Ascending aorta (tissue), 2 donors: ENCODE data around the gene CD72. TPM values are rescaled to one million over a fixed set of nuclear protein-coding genes. Genes with fewer than 3 reads are reported as not detected.

ENCODE experiments used
- DNase-seq, 2 donors: peaks; one replicate each; pipeline ENCODE4 v3.0.0-alpha.2; 2019; ENCODE audit warnings: low spot score in 2 of 2
- H3K27ac ChIP-seq, 2 donors: fragments of 200-600 bp; sonication (generic); one replicate each; pipeline ENCODE4 v1.5.1; 2016 to 2017; ENCODE audit warnings: mild to moderate bottlenecking in 1 of 2
- H3K27me3 ChIP-seq: fragments of 200-600 bp; sonication (generic); one replicate; pipeline ENCODE4 v1.5.1; 2017
- H3K36me3 ChIP-seq, 2 donors: fragments of 200-600 bp; sonication (generic); one replicate each; pipeline ENCODE4 v1.5.1; 2016
- H3K4me1 ChIP-seq, 2 donors: fragments of 200-600 bp; sonication (generic); one replicate each; pipeline ENCODE4 v1.5.1; 2016 to 2017; ENCODE audit warnings: mild to moderate bottlenecking in 1 of 2
- H3K4me3 ChIP-seq, 2 donors: fragments of 200-600 bp; sonication (generic); one replicate each; pipeline ENCODE4 v1.5.1; 2016 to 2017; ENCODE audit warnings: mild to moderate bottlenecking in 1 of 2
- H3K9me3 ChIP-seq, 2 donors: fragments of 200-600 bp; sonication (generic); one replicate each; pipeline ENCODE4 v1.5.1; 2016
- CTCF ChIP-seq, 3 experiments: fragments of 200-600 bp in 2 of 3; fragments of 450-650 bp in 1 of 3; sonication (generic) in 2 of 3; IDR thresholded peaks; one replicate each; pipeline ENCODE4 v1.5.1; 2016 to 2019; ENCODE audit warnings: antibody characterized with exemption in 3 of 3, mild to moderate bottlenecking in 1 of 3, moderate library complexity in 1 of 3
- intact Hi-C: fragments of 100-400 bp; cut with DNase I; formaldehyde crosslinking; loops from one replicate; pipeline ENCODE4 v1.15.1; 2023
- total RNA-seq: library from RNA; depleted of rRNA; stranded (reverse); fragments of >200 nt; gene quantifications from one replicate; pipeline ENCODE4 v1.1.0, GENCODE V29; 2016

The CD72 gene
- total RNA-seq, 1 donor from 2014 or later, result not detected

- intact Hi-C loops, result loop anchor here (2.0 to 10.0 kb wide), 5 partner anchors 44 to 568 kb away; partner anchors contain the start of genes ATOSB and UNC13B
- Histone ChIP-seq H3K27ac (peak overlapping the region; percentile 83 to 94), H3K36me3 (peaks cover 33 to 45% of the 10 kb centered on the region in 2 donors), H3K27me3 (no peaks in the 10 kb centered on the region), H3K4me1 (peaks cover 23 to 52% of the 10 kb centered on the region in 2 donors), H3K9me3 (no peaks in the 10 kb centered on the region), H3K4me3 (peak overlapping the region; percentile 17 to 19)
- no peak for DNase-seq
- TF ChIP-seq CTCF (IDR thresholded peaks at IDR 0.05), result no peak
Measured at GRCh38 chr9:35562895-35563780, 55.1 kb downstream of the CD72 start.

- no peak for TF ChIP-seq CTCF (IDR thresholded peaks at IDR 0.05)
- Histone ChIP-seq H3K27me3 (no peaks in the 10 kb centered on the region), H3K4me3 (no peak overlapping the region), H3K36me3 (peaks cover 48 to 59% of the 10 kb centered on the region in 2 donors), H3K4me1 (peaks cover 23 to 52% of the 10 kb centered on the region in 2 donors), H3K27ac (peak overlapping the region; percentile 83 to 94), H3K9me3 (no peaks in the 10 kb centered on the region)
- no peak for DNase-seq
- intact Hi-C loops, result loop anchor here (2.0 to 10.0 kb wide), 5 partner anchors 43 to 567 kb away; partner anchors contain the start of genes ATOSB and UNC13B
Measured at GRCh38 chr9:35561468-35562261, 56.5 kb downstream of the CD72 start.

GRCh38 chr9:35560625-35561337 is 57.4 kb downstream of the CD72 start:
- Histone ChIP-seq H3K36me3 (peaks cover 57 to 68% of the 10 kb centered on the region in 2 donors), H3K4me3 (no peak overlapping the region), H3K9me3 (no peaks in the 10 kb centered on the region), H3K4me1 (peaks cover 17 to 49% of the 10 kb centered on the region in 2 donors), H3K27ac (peak overlapping the region; percentile 83 to 94), H3K27me3 (no peaks in the 10 kb centered on the region)
- DNase-seq, result peak in 1 of 2 donors; percentile 62
- TF ChIP-seq CTCF (IDR thresholded peaks at IDR 0.05), result no peak
- intact Hi-C loops, result loop anchor here (5.0 to 10.0 kb wide), 4 partner anchors 137 to 566 kb away; partner anchors contain the start of genes ATOSB and UNC13B

Other genes with a start within 250 kb of the CD72 start
- 116 TPM for gene RUSC2, start 128.3 kb downstream of the CD72 start, total RNA-seq
- gene TESK1, start 13.2 kb downstream of the CD72 start, total RNA-seq, result 70.2 TPM
- not detected for gene SIT1, start 32.5 kb upstream of the CD72 start, total RNA-seq
- 17,070 TPM for gene RMRP, start 39.6 kb upstream of the CD72 start, total RNA-seq
- gene CCDC107, start 39.9 kb upstream of the CD72 start, total RNA-seq, result 67.6 TPM
- 1.1 TPM for gene ARHGEF39, start 46.8 kb upstream of the CD72 start, total RNA-seq
- gene CA9, start 55.5 kb upstream of the CD72 start, total RNA-seq, result 3.9 TPM
- gene TPM2, start 71.5 kb upstream of the CD72 start, total RNA-seq, result 1,923 TPM
- 735 TPM for gene TLN1, start 113.8 kb upstream of the CD72 start, total RNA-seq
- gene CREB3, start 114.3 kb upstream of the CD72 start, total RNA-seq, result 48.3 TPM
- 40.7 TPM for gene GBA2, start 130.8 kb upstream of the CD72 start, total RNA-seq
- gene RGP1, start 130.9 kb upstream of the CD72 start, total RNA-seq, result 24.8 TPM
- not detected for gene MSMP, start 135.9 kb upstream of the CD72 start, total RNA-seq
- 7.3 TPM for gene NPR2, start 173.2 kb upstream of the CD72 start, total RNA-seq
- not detected for gene SPAG8, start 193.8 kb upstream of the CD72 start, total RNA-seq
- 21.6 TPM for gene HINT2, start 196.6 kb upstream of the CD72 start, total RNA-seq
- not detected for gene FAM221B, start 210.3 kb upstream of the CD72 start, total RNA-seq
- gene TMEM8B, start 210.8 kb upstream of the CD72 start, total RNA-seq, result 37.3 TPM